Osteocyte (in vitro differentiated cells): ENCODE measurements around the gene AMPD3. TPM values are rescaled to one million over a fixed set of nuclear protein-coding genes. Genes with fewer than 3 reads are reported as not detected.

Experiments used
- DNase-seq: peaks from one replicate; pipeline ENCODE4 v3.0.0; 2021; ENCODE audit warnings: mixed read lengths; ENCODE audit not compliant: unreplicated experiment; ENCODE audit errors: extremely low spot score
- H3K27ac Mint-ChIP-seq: one replicate; pipeline ENCODE4 v1.8.0; 2021; ENCODE audit warnings: mild to moderate bottlenecking, mixed read lengths; ENCODE audit not compliant: unreplicated experiment
- H3K27me3 Mint-ChIP-seq: one replicate; pipeline ENCODE4 v1.8.0; 2021; ENCODE audit warnings: mixed read lengths; ENCODE audit not compliant: unreplicated experiment
- H3K36me3 Mint-ChIP-seq: one replicate; pipeline ENCODE4 v1.8.0; 2021; ENCODE audit warnings: mixed read lengths; ENCODE audit not compliant: unreplicated experiment
- H3K4me1 Mint-ChIP-seq: one replicate; pipeline ENCODE4 v1.8.0; 2021; ENCODE audit warnings: mixed read lengths; ENCODE audit not compliant: unreplicated experiment
- H3K4me3 Mint-ChIP-seq: one replicate; pipeline ENCODE4 v1.8.0; 2021; ENCODE audit warnings: mild to moderate bottlenecking, moderate library complexity, mixed read lengths; ENCODE audit not compliant: unreplicated experiment
- H3K9me3 Mint-ChIP-seq: one replicate; pipeline ENCODE4 v1.8.0; 2021; ENCODE audit warnings: mixed read lengths; ENCODE audit not compliant: unreplicated experiment
- CTCF ChIP-seq: fragments of 200-600 bp; sonication (generic); IDR thresholded peaks from 2 replicates; pipeline ENCODE4 v1.5.0; 2021; ENCODE audit warnings: antibody characterized with exemption, mild to moderate bottlenecking, moderate library complexity
- total RNA-seq: library from RNA; stranded (reverse); gene quantifications from 2 replicates; pipeline ENCODE4 v1.2.1, GENCODE V29; 2021

The AMPD3 gene
- total RNA-seq, 1 donor from 2014 or later: 5.3 TPM

- H3K27me3 Mint-ChIP-seq: no peaks in the 10 kb centered on the region
- no peak overlapping the region for H3K4me3 Mint-ChIP-seq
- no peak for DNase-seq
- no peak overlapping the region for H3K27ac Mint-ChIP-seq
- H3K9me3 Mint-ChIP-seq: peaks cover 4% of the 10 kb centered on the region
- H3K36me3 Mint-ChIP-seq: peaks cover 8% of the 10 kb centered on the region
- TF ChIP-seq CTCF: no peak
- H3K4me1 Mint-ChIP-seq: peaks cover 27% of the 10 kb centered on the region
These were observed 37.0 kb downstream of the AMPD3 start for GRCh38 chr11:10492084-10492483.

- Mint-ChIP-seq H3K4me3 (no peak overlapping the region), H3K4me1 (peaks cover 23% of the 10 kb centered on the region), H3K27me3 (no peaks in the 10 kb centered on the region), H3K9me3 (peaks cover 4% of the 10 kb centered on the region), H3K27ac (no peak overlapping the region), H3K36me3 (peaks cover 8% of the 10 kb centered on the region)
- no peak for TF ChIP-seq CTCF
- peak; percentile 73 for DNase-seq
These were observed 38.1 kb downstream of the AMPD3 start for GRCh38 chr11:10493041-10493663.

- Mint-ChIP-seq H3K36me3 (peaks cover 8% of the 10 kb centered on the region), H3K4me3 (no peak overlapping the region), H3K27ac (no peak overlapping the region), H3K9me3 (peaks cover 4% of the 10 kb centered on the region), H3K27me3 (no peaks in the 10 kb centered on the region), H3K4me1 (peaks cover 19% of the 10 kb centered on the region)
- peak; percentile 73 for DNase-seq
- no peak for TF ChIP-seq CTCF
These were observed 39.8 kb downstream of the AMPD3 start for GRCh38 chr11:10494636-10495463.

- Mint-ChIP-seq H3K4me1 (peaks cover 13% of the 10 kb centered on the region), H3K27me3 (no peaks in the 10 kb centered on the region), H3K36me3 (peaks cover 8% of the 10 kb centered on the region), H3K27ac (no peak overlapping the region), H3K4me3 (no peak overlapping the region), H3K9me3 (peaks cover 4% of the 10 kb centered on the region)
- no peak for TF ChIP-seq CTCF
- no peak for DNase-seq
These were observed 40.4 kb downstream of the AMPD3 start for GRCh38 chr11:10495464-10495786.

GRCh38 chr11:10496296-10496936 lies 41.4 kb downstream of the AMPD3 start:
- Mint-ChIP-seq H3K9me3 (peaks cover 4% of the 10 kb centered on the region), H3K27ac (no peak overlapping the region), H3K4me1 (peaks cover 3% of the 10 kb centered on the region), H3K4me3 (no peak overlapping the region), H3K36me3 (peaks cover 8% of the 10 kb centered on the region), H3K27me3 (no peaks in the 10 kb centered on the region)
- TF ChIP-seq CTCF: no peak
- no peak for DNase-seq
